Measurements from ENCODE around the gene RYR3.

- TF ChIP-seq CTCF (IDR thresholded peaks at IDR 0.05; ENCODE audit: low read length) (no peak), EZH2 (optimal IDR thresholded peaks at IDR 0.05; ENCODE audit: low read depth, low read length) (no peak)
Measured at GRCh38 chr15:33629647-33630046, 318.9 kb downstream of the RYR3 start.
